NCI-H2196 treated with DMSO at 0.1 percent for 48 hours (cell line): ENCODE results near the gene PEX5L.
"Not testable (repeated sequence)": the region's sequence is repeated elsewhere in the genome, so short reads cannot be mapped to it uniquely, and the experiment has no call there.

Experiments
- DNase-seq: peaks from one replicate; lab custom pipeline; 2025; ENCODE audit not compliant: unreplicated experiment; lab: John Stamatoyannopoulos, UW

The PEX5L gene

GRCh38 chr3:180036671-180037455 lies at the start of gene PEX5L:
Gene PEX5L (minus strand): TSS chr3:180036937. CDS start chr3:180036599, 338 bp downstream.
- peak; percentile 83 for DNase-seq

GRCh38 chr3:180085122-180085710 lies 48.5 kb upstream of the PEX5L start:
- no peak for DNase-seq

- no peak for DNase-seq
Measured at GRCh38 chr3:180082699-180083098, 46.0 kb upstream of the PEX5L start.

GRCh38 chr3:180078592-180078991 lies 41.9 kb upstream of the PEX5L start:
- DNase-seq, result no peak

- DNase-seq, result no peak
Measured at GRCh38 chr3:180073561-180073960, 36.8 kb upstream of the PEX5L start.

GRCh38 chr3:180072786-180073185 lies 36.0 kb upstream of the PEX5L start:
- DNase-seq, result no peak

- DNase-seq, result no peak
Measured at GRCh38 chr3:180070925-180071324, 34.2 kb upstream of the PEX5L start.

GRCh38 chr3:180068023-180068422 lies 31.3 kb upstream of the PEX5L start:
- no peak for DNase-seq

- DNase-seq, result no peak
Measured at GRCh38 chr3:180066598-180066997, 29.9 kb upstream of the PEX5L start.

- DNase-seq, result no peak
Measured at GRCh38 chr3:180063783-180064182, 27.0 kb upstream of the PEX5L start.

- DNase-seq, result no peak
Measured at GRCh38 chr3:180062771-180063170, 26.0 kb upstream of the PEX5L start.

- DNase-seq, result no peak
Measured at GRCh38 chr3:180059356-180059755, 22.6 kb upstream of the PEX5L start.

- no peak for DNase-seq
Measured at GRCh38 chr3:180058238-180058637, 21.5 kb upstream of the PEX5L start.

GRCh38 chr3:180055656-180056055 lies 18.9 kb upstream of the PEX5L start:
- not testable (repeated sequence) for DNase-seq

GRCh38 chr3:180049391-180049790 lies 12.7 kb upstream of the PEX5L start:
- no peak for DNase-seq

- no peak for DNase-seq
Measured at GRCh38 chr3:180048840-180049239, 12.1 kb upstream of the PEX5L start.

- DNase-seq, result no peak
Measured at GRCh38 chr3:180048103-180048502, 11.4 kb upstream of the PEX5L start.

GRCh38 chr3:180040966-180041365 lies 4.2 kb upstream of the PEX5L start:
- DNase-seq, result no peak

- no peak for DNase-seq
Measured at GRCh38 chr3:180036092-180036670, 556 bp downstream of the PEX5L start.

GRCh38 chr3:180026997-180027396 lies 9.7 kb downstream of the PEX5L start:
- no peak for DNase-seq

- DNase-seq, result no peak
Measured at GRCh38 chr3:180018543-180018942, 18.2 kb downstream of the PEX5L start.

- no peak for DNase-seq
Measured at GRCh38 chr3:180017846-180018245, 18.9 kb downstream of the PEX5L start.
